ENCODE measurements around the gene ZYG11A.
"Not testable (repeated sequence)": the region's sequence is repeated elsewhere in the genome, so short reads cannot be mapped to it uniquely, and the experiment has no call there.

ZYG11A gene

GRCh38 chr1:52857443-52857842 is 14.9 kb downstream of the ZYG11A start:
- H3K27me3 ChIP-seq (ENCODE audit: insufficient read depth, poor library complexity, severe bottlenecking) = no peaks in the 10 kb centered on the region
- no peak for TF ChIP-seq CTCF (IDR thresholded peaks at IDR 0.05; ENCODE audit: poor library complexity, severe bottlenecking)
- DNase-seq (ENCODE audit: low spot score) = no peak
- peaks cover 21% of the 10 kb centered on the region for H3K36me3 ChIP-seq (ENCODE audit: low read depth)
- H3K4me1 ChIP-seq (ENCODE audit: insufficient read depth, poor library complexity, severe bottlenecking) = peaks cover 12% of the 10 kb centered on the region
- H3K27ac ChIP-seq (ENCODE audit: poor library complexity, severe bottlenecking) = no peak overlapping the region
- H3K9me3 ChIP-seq (ENCODE audit: severe bottlenecking) = no peaks in the 10 kb centered on the region
- H3K4me3 ChIP-seq (ENCODE audit: severe bottlenecking) = no peak overlapping the region
- no peak for ATAC-seq (ENCODE audit: low read depth)

- no peak for DNase-seq (ENCODE audit: low spot score)
- Histone ChIP-seq H3K27ac (ENCODE audit: poor library complexity, severe bottlenecking) (no peak overlapping the region), H3K27me3 (ENCODE audit: insufficient read depth, poor library complexity, severe bottlenecking) (no peaks in the 10 kb centered on the region), H3K4me1 (ENCODE audit: insufficient read depth, poor library complexity, severe bottlenecking) (peaks cover 12% of the 10 kb centered on the region), H3K4me3 (ENCODE audit: severe bottlenecking) (no peak overlapping the region), H3K36me3 (ENCODE audit: low read depth) (peaks cover 25% of the 10 kb centered on the region), H3K9me3 (ENCODE audit: severe bottlenecking) (no peaks in the 10 kb centered on the region)
- TF ChIP-seq CTCF (IDR thresholded peaks at IDR 0.05; ENCODE audit: poor library complexity, severe bottlenecking) = no peak
- no peak for ATAC-seq (ENCODE audit: low read depth)
These were observed 20.3 kb downstream of the ZYG11A start for GRCh38 chr1:52862666-52863458.

GRCh38 chr1:52867087-52867863 is 24.7 kb downstream of the ZYG11A start:
- TF ChIP-seq CTCF (IDR thresholded peaks at IDR 0.05; ENCODE audit: poor library complexity, severe bottlenecking) = no peak
- Histone ChIP-seq H3K4me1 (ENCODE audit: insufficient read depth, poor library complexity, severe bottlenecking) (no peaks in the 10 kb centered on the region), H3K27me3 (ENCODE audit: insufficient read depth, poor library complexity, severe bottlenecking) (no peaks in the 10 kb centered on the region), H3K9me3 (ENCODE audit: severe bottlenecking) (no peaks in the 10 kb centered on the region), H3K4me3 (ENCODE audit: severe bottlenecking) (no peak overlapping the region), H3K36me3 (ENCODE audit: low read depth) (peaks cover 42% of the 10 kb centered on the region), H3K27ac (ENCODE audit: poor library complexity, severe bottlenecking) (no peak overlapping the region)
- ATAC-seq (ENCODE audit: low read depth) = no peak
- DNase-seq (ENCODE audit: low spot score) = no peak

GRCh38 chr1:52869727-52870126 is 27.2 kb downstream of the ZYG11A start:
- H3K27ac ChIP-seq (ENCODE audit: poor library complexity, severe bottlenecking); H3K4me1 ChIP-seq (ENCODE audit: insufficient read depth, poor library complexity, severe bottlenecking); H3K9me3 ChIP-seq (ENCODE audit: severe bottlenecking); H3K4me3 ChIP-seq (ENCODE audit: severe bottlenecking); H3K27me3 ChIP-seq (ENCODE audit: insufficient read depth, poor library complexity, severe bottlenecking); DNase-seq (ENCODE audit: low spot score); ATAC-seq (ENCODE audit: low read depth): not testable (repeated sequence)
- peaks cover 39% of the 10 kb centered on the region for H3K36me3 ChIP-seq (ENCODE audit: low read depth)

- H3K4me3 ChIP-seq (ENCODE audit: severe bottlenecking) = no peak overlapping the region
- no peaks in the 10 kb centered on the region for H3K9me3 ChIP-seq (ENCODE audit: severe bottlenecking)
- H3K27me3 ChIP-seq (ENCODE audit: insufficient read depth, poor library complexity, severe bottlenecking) = no peaks in the 10 kb centered on the region
- no peak for ATAC-seq (ENCODE audit: low read depth)
- no peak for DNase-seq (ENCODE audit: low spot score)
- H3K4me1 ChIP-seq (ENCODE audit: insufficient read depth, poor library complexity, severe bottlenecking) = no peaks in the 10 kb centered on the region
- H3K36me3 ChIP-seq (ENCODE audit: low read depth) = peaks cover 33% of the 10 kb centered on the region
- H3K27ac ChIP-seq (ENCODE audit: poor library complexity, severe bottlenecking) = no peak overlapping the region
- TF ChIP-seq CTCF (IDR thresholded peaks at IDR 0.05; ENCODE audit: poor library complexity, severe bottlenecking) = no peak
These were observed 34.3 kb downstream of the ZYG11A start for GRCh38 chr1:52876843-52877242.

All from RWPE2 (cell line).